ENCODE data around the gene UCHL5. TPM values are rescaled to one million over a fixed set of nuclear protein-coding genes. Genes with fewer than 3 reads are reported as not detected.
A peak's percentile ranks its signal among the peaks of the same experiment; 100 is the strongest.

UCHL5 gene, protein sequence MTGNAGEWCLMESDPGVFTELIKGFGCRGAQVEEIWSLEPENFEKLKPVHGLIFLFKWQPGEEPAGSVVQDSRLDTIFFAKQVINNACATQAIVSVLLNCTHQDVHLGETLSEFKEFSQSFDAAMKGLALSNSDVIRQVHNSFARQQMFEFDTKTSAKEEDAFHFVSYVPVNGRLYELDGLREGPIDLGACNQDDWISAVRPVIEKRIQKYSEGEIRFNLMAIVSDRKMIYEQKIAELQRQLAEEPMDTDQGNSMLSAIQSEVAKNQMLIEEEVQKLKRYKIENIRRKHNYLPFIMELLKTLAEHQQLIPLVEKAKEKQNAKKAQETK
- total RNA-seq (2014; rRNA removed; shearing (Covaris generic)), result 17.5 and 22.5 TPM in 2 replicates
- 49.1 and 50.8 TPM in 2 replicates for polyA plus RNA-seq (2016; fragmentation: Nextera tagmentation; extraction: Ambion mirVana)

GRCh38 chr1:193059282-193060114 lies at the start of gene UCHL5, which contains the start of gene RO60:
Gene UCHL5 (minus strand): TSS chr1:193059360. CDS start chr1:193059260, 100 bp downstream.
Gene RO60 (plus strand): TSS chr1:193059612. CDS start chr1:193069055, 9,443 bp downstream.
- DNase-seq, result peak; percentile 99
- Histone ChIP-seq H3K9ac (peak within 1 kb of the TSS; percentile 99), H3K4me2 (ENCODE audit: unreplicated experiment) (peak within 1 kb of the TSS; percentile 96), H3K36me3 (ENCODE audit: low read depth) (no peaks in the 10 kb centered on the region), H2AFZ (peak within 1 kb of the TSS; percentile 86), H3K79me2 (ENCODE audit: insufficient read depth) (peaks cover 88% of the 10 kb centered on the region), H3K9me2 (ENCODE audit: insufficient read depth) (no peaks in the 10 kb centered on the region), H3F3A (ENCODE audit: insufficient read depth) (peaks cover 23% of the 10 kb centered on the region), H3K27ac (peak within 1 kb of the TSS; percentile 97), H4K20me1 (ENCODE audit: insufficient read depth) (peaks cover 7% of the 10 kb centered on the region), H3K9me3 (ENCODE audit: low read depth) (no peaks in the 10 kb centered on the region), H3K27me3 (replicated peaks; ENCODE audit: insufficient read depth) (no peaks in the 10 kb centered on the region), H3K4me1 (ENCODE audit: insufficient read depth) (peaks cover 42% of the 10 kb centered on the region), H3K4me3 (peak within 1 kb of the TSS; percentile 91)
- no peak for TF ChIP-seq EZH2phosphoT487 (IDR thresholded peaks at IDR 0.05; ENCODE audit: insufficient read depth, low read depth)
- 1 to 2% methylated on average over 64 to 71 of the region's 74 CpGs for WGBS, 2 experiments (ENCODE audit: low coverage in 1 of 2, low lambda C conversion rate in 2 of 2, missing lambda C conversion rate in 2 of 2)
- in situ Hi-C loops (cut with MboI), result no loop called here

DNA sequence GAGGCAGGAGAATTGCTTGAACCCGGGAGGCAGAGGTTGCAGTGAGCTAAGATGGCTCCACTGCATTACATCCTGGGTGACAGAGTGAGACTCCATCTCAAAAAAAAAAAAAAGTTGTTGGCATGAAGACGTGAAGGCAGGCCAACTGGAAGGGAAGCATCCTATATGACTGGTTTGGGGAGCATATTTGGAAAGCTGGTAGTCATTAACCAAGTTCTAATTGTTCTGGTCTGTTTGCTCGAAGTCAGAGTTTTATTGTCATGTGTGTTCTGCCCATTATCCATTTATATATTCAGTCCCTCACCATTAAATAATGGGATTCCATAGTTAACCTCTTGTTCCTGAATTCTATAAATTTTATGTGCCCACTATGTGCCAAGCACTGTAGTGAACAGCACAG lies 49.3 kb upstream of the UCHL5 start:
- H3F3A ChIP-seq (ENCODE audit: insufficient read depth), result peaks cover 40% of the 10 kb centered on the region
- no peaks in the 10 kb centered on the region for H3K9me3 ChIP-seq (ENCODE audit: low read depth)
- peaks cover 10% of the 10 kb centered on the region for H3K79me2 ChIP-seq (ENCODE audit: insufficient read depth)
- H3K9me2 ChIP-seq (ENCODE audit: insufficient read depth), result no peaks in the 10 kb centered on the region
- no peak overlapping the region for H3K4me2 ChIP-seq (ENCODE audit: unreplicated experiment)
- no peak overlapping the region for H3K9ac ChIP-seq
- no peaks in the 10 kb centered on the region for H4K20me1 ChIP-seq (ENCODE audit: insufficient read depth)
- in situ Hi-C loops (cut with MboI), result no loop called here
- H3K27ac ChIP-seq, result no peak overlapping the region
- no peak overlapping the region for H3K4me3 ChIP-seq
- no peaks in the 10 kb centered on the region for H3K27me3 ChIP-seq (replicated peaks; ENCODE audit: insufficient read depth)
- DNase-seq, result no peak
- 62 to 64% methylated on average over 3 of the region's 3 CpGs for WGBS, 2 experiments (ENCODE audit: low coverage in 1 of 2, low lambda C conversion rate in 2 of 2, missing lambda C conversion rate in 2 of 2)
- no peaks in the 10 kb centered on the region for H3K36me3 ChIP-seq (ENCODE audit: low read depth)
- TF ChIP-seq EZH2phosphoT487 (IDR thresholded peaks at IDR 0.05; ENCODE audit: insufficient read depth, low read depth) (no peak), EZH2 (IDR thresholded peaks at IDR 0.05; ENCODE audit: insufficient read depth, poor library complexity, severe bottlenecking) (no peak)
- no peak overlapping the region for H2AFZ ChIP-seq
- peaks cover 30% of the 10 kb centered on the region for H3K4me1 ChIP-seq (ENCODE audit: insufficient read depth)

DNA sequence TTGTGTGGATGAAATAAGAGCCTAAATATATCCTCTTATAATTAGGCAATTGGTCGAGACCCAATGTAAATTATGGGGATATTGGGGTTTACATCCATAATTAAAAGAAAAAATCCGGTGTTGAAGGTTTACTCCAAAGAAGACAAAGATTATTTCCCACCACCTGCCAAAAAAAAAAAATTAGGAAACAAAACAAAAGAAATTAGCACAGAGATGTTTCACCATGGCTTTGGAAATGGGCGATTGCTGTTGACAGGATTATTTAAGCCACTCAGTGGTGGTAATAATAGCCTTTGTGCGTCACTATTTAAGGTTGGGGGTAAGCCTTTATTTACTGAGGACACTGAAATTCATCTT lies 46.6 kb upstream of the UCHL5 start:
- Histone ChIP-seq H3K79me2 (ENCODE audit: insufficient read depth) (peaks cover 36% of the 10 kb centered on the region), H3K9me3 (ENCODE audit: low read depth) (no peaks in the 10 kb centered on the region), H3K4me3 (peak overlapping the region; percentile 91), H3K27me3 (replicated peaks; ENCODE audit: insufficient read depth) (no peaks in the 10 kb centered on the region), H3K4me1 (ENCODE audit: insufficient read depth) (peaks cover 19% of the 10 kb centered on the region), H3K9ac (peak overlapping the region; percentile 91), H3K27ac (peak overlapping the region; percentile 93), H3K36me3 (ENCODE audit: low read depth) (0 out of 2 replicates have a peak, but pooled peaks cover 4% of the 10 kb centered on the region), H3F3A (ENCODE audit: insufficient read depth) (peaks cover 41% of the 10 kb centered on the region), H3K4me2 (ENCODE audit: unreplicated experiment) (peak overlapping the region; percentile 86), H2AFZ (peak overlapping the region; percentile 88), H4K20me1 (ENCODE audit: insufficient read depth) (no peaks in the 10 kb centered on the region), H3K9me2 (ENCODE audit: insufficient read depth) (no peaks in the 10 kb centered on the region)
- TF ChIP-seq EZH2 (IDR thresholded peaks at IDR 0.05; ENCODE audit: insufficient read depth, poor library complexity, severe bottlenecking) (no peak), EZH2phosphoT487 (IDR thresholded peaks at IDR 0.05; ENCODE audit: insufficient read depth, low read depth) (no peak)
- 15 to 17% methylated on average over 4 of the region's 4 CpGs for WGBS, 2 experiments (ENCODE audit: low coverage in 1 of 2, low lambda C conversion rate in 2 of 2, missing lambda C conversion rate in 2 of 2)
- DNase-seq, result peak; percentile 38
- in situ Hi-C loops (cut with MboI), result no loop called here

Data from GM23248 (cell line).